Measurements from ENCODE around the gene ZFP91.

- no peak for TF ChIP-seq POLR2AphosphoS5 (IDR thresholded peaks at IDR 0.05; ENCODE audit: low read depth, low read length)
- TF ChIP-seq REST (IDR thresholded peaks at IDR 0.05; ENCODE audit: insufficient read depth in 1 of 2, low read depth in 2 of 2, low read length in 1 of 2), result no peak
- TF ChIP-seq CTCF (IDR thresholded peaks at IDR 0.05), result no peak
Measured at GRCh38 chr11:58573451-58574104, 5.3 kb upstream of the ZFP91 start.

Measured in Panc1 (cell line).